Naive thymus-derived CD4-positive, alpha-beta T cell (primary cell): ENCODE data around the gene PACRG. TPM values are rescaled to one million over a fixed set of nuclear protein-coding genes. Genes with fewer than 3 reads are reported as not detected.

ENCODE experiments used
- ATAC-seq: fragments of 150-1000 bp; cut with Tn5 transposase; 2 replicates; pipeline ENCODE4 v1.10.0; 2021; ENCODE audit warnings: mild to moderate bottlenecking, moderate library complexity
- CTCF ChIA-PET: fragments of 350-600 bp; sonication (Branson Sonifier 250); formaldehyde crosslinking; loops from one replicate; lab custom pipeline; 2021; ENCODE audit warnings: antibody characterized with exemption; lab: Charles Lee
- POLR2A ChIA-PET: fragments of 350-600 bp; sonication (Branson Sonifier 250); formaldehyde crosslinking; loops from one replicate; lab custom pipeline; 2021; ENCODE audit warnings: antibody characterized with exemption, inconsistent platforms; lab: Charles Lee
- DNase-seq, 9 donors: peaks; one replicate each; pipeline versions ENCODE4 v3.0.0 to v3.0.0-alpha.2; 2020 to 2022; ENCODE audit warnings: mixed read lengths in 1 of 9
- H3K27ac ChIP-seq: one replicate; pipeline ENCODE4 v1.7.0; 2013; ENCODE audit warnings: mild to moderate bottlenecking, low read depth, low read length, moderate library complexity
- H3K27me3 ChIP-seq, 2 donors: one replicate each; pipeline ENCODE4 v1.7.0; 2013; ENCODE audit warnings: low read length in 2 of 2, mild to moderate bottlenecking in 2 of 2, moderate library complexity in 2 of 2; ENCODE audit not compliant: control insufficient read depth in 2 of 2, insufficient read depth in 2 of 2
- H3K36me3 ChIP-seq, 3 experiments: 1 replicate in 2 of 3; 2 replicates in 1 of 3; pipeline ENCODE4 v1.7.0; 2013; ENCODE audit warnings: low read length in 3 of 3, mild to moderate bottlenecking in 3 of 3, moderate library complexity in 1 of 3; ENCODE audit not compliant: insufficient read depth in 3 of 3, control insufficient read depth in 2 of 3
- H3K4me1 ChIP-seq, 2 donors: one replicate each; pipeline ENCODE4 v1.7.0; 2013; ENCODE audit warnings: low read length in 2 of 2, mild to moderate bottlenecking in 2 of 2, moderate library complexity in 1 of 2; ENCODE audit not compliant: control insufficient read depth in 2 of 2, insufficient read depth in 2 of 2
- H3K4me3 ChIP-seq: 2 replicates; pipeline ENCODE4 v1.7.0; 2013; ENCODE audit warnings: mild to moderate bottlenecking, low read length
- H3K9me3 ChIP-seq, 3 experiments: 1 replicate in 2 of 3; 2 replicates in 1 of 3; pipeline ENCODE4 v1.7.0; 2013; ENCODE audit warnings: low read length in 3 of 3; ENCODE audit not compliant: control insufficient read depth in 2 of 3
- H3K27ac Mint-ChIP-seq, 9 donors: one replicate each; pipeline ENCODE4 v1.8.0; 2020 to 2022; ENCODE audit warnings: mixed read lengths in 9 of 9, mild to moderate bottlenecking in 8 of 9, moderate library complexity in 5 of 9, inconsistent platforms in 2 of 9
- H3K27me3 Mint-ChIP-seq, 5 donors: one replicate each; pipeline ENCODE4 v1.8.0; 2021 to 2022; ENCODE audit warnings: mixed read lengths in 5 of 5, mild to moderate bottlenecking in 1 of 5
- H3K36me3 Mint-ChIP-seq, 5 donors: one replicate each; pipeline ENCODE4 v1.8.0; 2020 to 2022; ENCODE audit warnings: mixed read lengths in 5 of 5, mild to moderate bottlenecking in 3 of 5, inconsistent platforms in 1 of 5
- H3K4me1 Mint-ChIP-seq, 7 donors: one replicate each; pipeline ENCODE4 v1.8.0; 2020 to 2022; ENCODE audit warnings: mixed read lengths in 7 of 7, mild to moderate bottlenecking in 3 of 7, inconsistent platforms in 1 of 7
- H3K4me3 Mint-ChIP-seq, 10 donors: one replicate each; pipeline ENCODE4 v1.8.0; 2020 to 2022; ENCODE audit warnings: mild to moderate bottlenecking in 10 of 10, mixed read lengths in 10 of 10, moderate library complexity in 6 of 10, inconsistent platforms in 2 of 10
- H3K9me3 Mint-ChIP-seq, 11 donors: one replicate each; pipeline ENCODE4 v1.8.0; 2020 to 2022; ENCODE audit warnings: mixed read lengths in 11 of 11, mild to moderate bottlenecking in 4 of 11, inconsistent platforms in 1 of 11, moderate library complexity in 1 of 11
- intact Hi-C, 2 donors: fragments of 100-400 bp; cut with micrococcal nuclease; formaldehyde crosslinking; loops; one replicate each; pipeline ENCODE4 v1.15.1; 2023
- polyA plus RNA-seq, 2 donors: library from polyadenylated mRNA; unstranded; fragments of 300-500 nt; fragmentation: Illumina TruSeq; gene quantifications; one replicate each; pipeline ENCODE4 v1.2.3, GENCODE V29; 2021
- total RNA-seq, 6 experiments: library from RNA in 5 of 6; stranded (reverse) in 5 of 6; gene quantifications; 1 replicate in 5 of 6; 2 replicates in 1 of 6; pipeline ENCODE4 v1.2.3 and lab custom pipeline; 2021 to 2026

The PACRG gene
- total and polyA plus RNA-seq, 7 experiments from 2014 or later, result 0.89 to 2.2 (median 1.5) TPM; not detected in 1

DNA sequence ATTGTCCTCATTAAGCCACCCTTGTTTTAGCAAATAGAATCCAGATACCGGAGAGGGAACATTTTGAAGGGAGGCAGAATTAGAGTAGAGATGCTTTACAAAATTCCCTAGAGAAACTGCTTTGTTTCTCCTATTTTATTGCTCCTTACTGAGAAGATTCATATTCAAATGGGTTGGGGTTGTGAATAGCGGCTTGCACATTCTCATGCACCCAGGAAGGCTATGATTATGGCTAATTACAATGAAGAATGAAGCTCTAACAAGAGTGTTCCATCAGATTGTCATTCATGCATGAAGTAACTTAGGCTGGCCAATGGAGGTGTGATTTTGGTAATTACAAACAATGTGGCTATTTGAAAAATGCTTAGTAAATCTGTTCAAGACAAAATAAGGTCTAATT, 129.6 kb downstream of the PACRG start:
- Histone ChIP-seq H3K4me3 (no peak overlapping the region), H3K36me3 (no peaks in the 10 kb centered on the region), H3K27me3 (no peaks in the 10 kb centered on the region), H3K9me3 (no peaks in the 10 kb centered on the region), H3K4me1 (no peaks in the 10 kb centered on the region), H3K27ac (no peak overlapping the region)
- Mint-ChIP-seq H3K4me3 (no peak overlapping the region), H3K27me3 (peaks cover 0 to 23% (median 0%) of the 10 kb centered on the region in 5 donors), H3K9me3 (peaks cover 0 to 4% (median 0%) of the 10 kb centered on the region in 11 donors), H3K27ac (no peak overlapping the region), H3K4me1 (no peaks in the 10 kb centered on the region), H3K36me3 (no peaks in the 10 kb centered on the region)
- DNase-seq (no peak), ATAC-seq (no peak)
- POLR2A ChIA-PET, result no interaction called here
- intact Hi-C loops, result loop anchor here in 1 of 2 donors (5.0 kb wide), 1 partner anchor 1100 kb away; no protein-coding TSS in a partner anchor
- CTCF ChIA-PET, result interaction anchor here (0.6 kb wide), 1 partner anchor 1090 kb away, joined by 3 read pairs; no protein-coding TSS in a partner anchor

- Histone ChIP-seq H3K27me3 (no peaks in the 10 kb centered on the region), H3K36me3 (no peaks in the 10 kb centered on the region), H3K27ac (no peak overlapping the region), H3K9me3 (no peaks in the 10 kb centered on the region), H3K4me1 (no peaks in the 10 kb centered on the region), H3K4me3 (no peak overlapping the region)
- POLR2A ChIA-PET, result no interaction called here
- Mint-ChIP-seq H3K4me1 (no peaks in the 10 kb centered on the region), H3K9me3 (peaks cover 0 to 4% (median 0%) of the 10 kb centered on the region in 11 donors), H3K27me3 (peaks cover 0 to 21% (median 0%) of the 10 kb centered on the region in 5 donors), H3K27ac (no peak overlapping the region), H3K4me3 (no peak overlapping the region), H3K36me3 (no peaks in the 10 kb centered on the region)
- DNase-seq (no peak), ATAC-seq (no peak)
- intact Hi-C loops, result no loop called here
- CTCF ChIA-PET, result no interaction called here
These were observed 134.7 kb downstream of the PACRG start for GRCh38 chr6:162862462-162862861.

GRCh38 chr6:162862941-162863340, 135.2 kb downstream of the PACRG start:
- no peaks in the 10 kb centered on the region for H3K9me3 ChIP-seq
- H3K4me3 Mint-ChIP-seq, result no peak overlapping the region
- H3K9me3 Mint-ChIP-seq, result peaks cover 0 to 2% (median 0%) of the 10 kb centered on the region in 11 donors
- H3K4me3 ChIP-seq, result no peak overlapping the region
- no peaks in the 10 kb centered on the region for H3K4me1 Mint-ChIP-seq
- H3K27me3 ChIP-seq, result no peaks in the 10 kb centered on the region
- H3K36me3 Mint-ChIP-seq, result no peaks in the 10 kb centered on the region
- ChIA-PET CTCF (interaction anchor here (0.7 kb wide), 1 partner anchor 401 kb away, joined by 3 read pairs; no protein-coding TSS in a partner anchor), POLR2A (no interaction called here)
- DNase-seq, result no peak
- no peak overlapping the region for H3K27ac ChIP-seq
- H3K27me3 Mint-ChIP-seq, result peaks cover 0 to 22% (median 0%) of the 10 kb centered on the region in 5 donors
- no peak overlapping the region for H3K27ac Mint-ChIP-seq
- no peak for ATAC-seq
- no peaks in the 10 kb centered on the region for H3K36me3 ChIP-seq
- no peaks in the 10 kb centered on the region for H3K4me1 ChIP-seq
- intact Hi-C loops, result no loop called here

- no peaks in the 10 kb centered on the region for H3K9me3 ChIP-seq
- H3K4me3 ChIP-seq, result no peak overlapping the region
- H3K9me3 Mint-ChIP-seq, result peaks cover 0 to 2% (median 0%) of the 10 kb centered on the region in 11 donors
- no peak overlapping the region for H3K27ac ChIP-seq
- H3K4me1 Mint-ChIP-seq, result no peaks in the 10 kb centered on the region
- H3K36me3 Mint-ChIP-seq, result no peaks in the 10 kb centered on the region
- CTCF ChIA-PET, result interaction anchor here (0.7 kb wide), 1 partner anchor 400 kb away, joined by 3 read pairs; no protein-coding TSS in a partner anchor
- H3K4me1 ChIP-seq, result no peaks in the 10 kb centered on the region
- ATAC-seq (no peak), DNase-seq (no peak)
- peaks cover 0 to 21% (median 0%) of the 10 kb centered on the region in 5 donors for H3K27me3 Mint-ChIP-seq
- no peak overlapping the region for H3K27ac Mint-ChIP-seq
- POLR2A ChIA-PET, result no interaction called here
- H3K27me3 ChIP-seq, result no peaks in the 10 kb centered on the region
- intact Hi-C loops, result no loop called here
- H3K4me3 Mint-ChIP-seq, result no peak overlapping the region
- no peaks in the 10 kb centered on the region for H3K36me3 ChIP-seq
These were observed 136.0 kb downstream of the PACRG start for GRCh38 chr6:162863821-162864220.

GRCh38 chr6:162864911-162865310, 137.1 kb downstream of the PACRG start:
- no peaks in the 10 kb centered on the region for H3K36me3 Mint-ChIP-seq
- no peak for ATAC-seq
- peaks cover 0 to 23% (median 0%) of the 10 kb centered on the region in 5 donors for H3K27me3 Mint-ChIP-seq
- no peaks in the 10 kb centered on the region for H3K4me1 ChIP-seq
- ChIA-PET POLR2A (no interaction called here), CTCF (no interaction called here)
- no peaks in the 10 kb centered on the region for H3K9me3 ChIP-seq
- no peaks in the 10 kb centered on the region for H3K4me1 Mint-ChIP-seq
- H3K27ac ChIP-seq, result no peak overlapping the region
- no peak for DNase-seq
- no peak overlapping the region for H3K27ac Mint-ChIP-seq
- H3K27me3 ChIP-seq, result no peaks in the 10 kb centered on the region
- H3K4me3 ChIP-seq, result no peak overlapping the region
- H3K9me3 Mint-ChIP-seq, result peaks cover 0 to 2% (median 0%) of the 10 kb centered on the region in 11 donors
- intact Hi-C loops, result no loop called here
- no peaks in the 10 kb centered on the region for H3K36me3 ChIP-seq
- H3K4me3 Mint-ChIP-seq, result no peak overlapping the region

DNA sequence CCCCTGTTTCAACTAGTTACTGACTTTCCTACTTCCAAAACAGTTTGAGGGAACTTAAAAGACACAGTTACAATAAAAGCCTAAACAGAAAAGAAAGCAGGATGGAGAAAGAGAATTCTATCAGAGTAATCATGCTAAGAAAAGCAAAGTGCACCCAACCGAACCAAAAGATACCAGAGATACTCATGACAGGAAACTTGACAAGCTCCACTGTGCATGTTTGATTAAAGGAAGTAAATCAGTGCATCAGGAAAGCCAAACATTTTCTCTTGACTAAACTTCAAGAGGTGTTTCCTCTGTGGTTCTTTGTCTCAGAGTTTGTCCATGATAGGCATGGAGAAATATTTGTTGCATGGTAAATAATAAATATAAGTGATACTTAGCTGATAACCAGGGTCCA, 138.9 kb downstream of the PACRG start:
- DNase-seq (no peak), ATAC-seq (no peak)
- intact Hi-C loops, result no loop called here
- H3K4me3 ChIP-seq, result no peak overlapping the region
- H3K27me3 ChIP-seq, result no peaks in the 10 kb centered on the region
- ChIA-PET CTCF (no interaction called here), POLR2A (no interaction called here)
- H3K4me1 ChIP-seq, result no peaks in the 10 kb centered on the region
- Mint-ChIP-seq H3K9me3 (peaks cover 0 to 3% (median 0%) of the 10 kb centered on the region in 11 donors), H3K27me3 (peaks cover 0 to 29% (median 7%) of the 10 kb centered on the region in 5 donors), H3K27ac (no peak overlapping the region), H3K4me3 (no peak overlapping the region), H3K36me3 (no peaks in the 10 kb centered on the region), H3K4me1 (no peaks in the 10 kb centered on the region)
- H3K27ac ChIP-seq, result no peak overlapping the region
- H3K36me3 ChIP-seq, result no peaks in the 10 kb centered on the region
- H3K9me3 ChIP-seq, result no peaks in the 10 kb centered on the region

DNA sequence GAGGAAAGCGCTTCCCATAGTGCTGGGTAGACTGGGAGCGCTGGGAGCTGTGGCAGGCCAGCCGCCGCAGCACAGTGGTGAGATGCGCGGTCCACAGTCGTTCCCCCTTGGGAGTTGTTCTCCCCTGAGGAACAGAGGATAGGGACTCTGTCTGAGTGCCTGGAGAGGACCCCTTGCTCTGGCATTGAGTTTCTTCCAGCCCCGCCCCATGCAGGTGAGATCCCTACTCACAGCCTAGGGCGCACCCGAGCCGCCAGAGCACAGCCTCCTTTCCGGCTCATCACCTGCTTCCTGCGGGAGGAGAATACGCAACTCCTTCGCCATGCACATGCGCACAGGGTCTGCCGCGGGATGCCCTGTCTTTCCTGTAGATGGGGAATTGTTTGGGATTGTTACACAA, 140.6 kb downstream of the PACRG start:
- Histone ChIP-seq H3K27me3 (no peaks in the 10 kb centered on the region), H3K36me3 (no peaks in the 10 kb centered on the region), H3K4me3 (no peak overlapping the region), H3K9me3 (no peaks in the 10 kb centered on the region), H3K27ac (no peak overlapping the region), H3K4me1 (no peaks in the 10 kb centered on the region)
- POLR2A ChIA-PET, result no interaction called here
- Mint-ChIP-seq H3K27me3 (peaks cover 0 to 22% (median 7%) of the 10 kb centered on the region in 5 donors), H3K4me3 (no peak overlapping the region), H3K36me3 (no peaks in the 10 kb centered on the region), H3K27ac (no peak overlapping the region), H3K9me3 (peaks cover 0 to 3% (median 0%) of the 10 kb centered on the region in 11 donors), H3K4me1 (no peaks in the 10 kb centered on the region)
- ATAC-seq, result no peak
- intact Hi-C loops, result no loop called here
- no peak for DNase-seq
- CTCF ChIA-PET, result no interaction called here
